AG04449 (cell line): Measurements from ENCODE around the gene ZFYVE19.

ENCODE experiments used
- CTCF ChIA-PET: fragments of 350-600 bp; formaldehyde crosslinking; extraction: SDS; loops from one replicate; lab custom pipeline; 2021; ENCODE audit warnings: antibody characterized with exemption; lab: Yijun Ruan, JAX
- POLR2A ChIA-PET: fragments of 400-600, 350-600 bp; formaldehyde crosslinking; extraction: SDS; loops from one replicate; lab custom pipeline; 2020; ENCODE audit warnings: antibody characterized with exemption, inconsistent platforms; lab: Yijun Ruan, JAX
- DNase-seq: peaks from one replicate; pipeline ENCODE4 v3.0.0-alpha.2; 2010; ENCODE audit warnings: low read depth, low spot score
- H3K4me3 ChIP-seq: 2 replicates; pipeline ENCODE4 v1.5.1; 2011; ENCODE audit warnings: low read depth, mild to moderate bottlenecking, control low read depth, low read length
- CTCF ChIP-seq: IDR thresholded peaks from one replicate; pipeline ENCODE4 v1.5.1; 2011; ENCODE audit warnings: mild to moderate bottlenecking, moderate library complexity, low read length, control low read depth, inconsistent platforms; ENCODE audit not compliant: insufficient read depth; ENCODE audit errors: missing control alignments

ZFYVE19 gene

GRCh38 chr15:40819048-40819447 lies 12.2 kb downstream of the ZFYVE19 start:
- DNase-seq, result no peak
- POLR2A ChIA-PET, result no interaction called here
- no peak overlapping the region for H3K4me3 ChIP-seq
- CTCF ChIA-PET, result interaction anchor here (0.9 to 5.6 kb wide), 2 partner anchors 39 to 75 kb away, joined by 4 to 32 read pairs; partner anchors contain the start of gene VPS18
- TF ChIP-seq CTCF, result no peak

DNA sequence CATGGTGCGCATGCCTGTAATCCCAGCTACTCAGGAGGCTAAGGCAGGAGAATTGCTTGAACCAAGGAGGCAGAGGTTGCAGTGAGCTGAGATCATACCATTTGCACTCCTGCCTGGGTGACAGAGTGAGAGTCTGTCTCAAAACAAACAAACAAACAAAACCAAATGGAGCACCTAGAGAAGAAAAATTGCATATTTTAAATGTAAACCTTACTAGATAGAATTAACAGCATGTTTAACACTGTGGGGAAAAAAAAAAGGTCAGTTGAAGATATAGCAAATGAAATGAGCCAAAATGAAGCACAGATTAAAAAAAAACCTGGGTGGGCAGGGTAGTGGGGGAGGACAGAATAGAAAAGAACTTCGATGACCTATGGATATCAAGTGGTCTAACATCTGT lies 14.3 kb downstream of the ZFYVE19 start:
- ChIA-PET CTCF (interaction anchor here (3.2 kb wide), 1 partner anchor 38 kb away, joined by 12 read pairs; no protein-coding TSS in a partner anchor), POLR2A (no interaction called here)
- TF ChIP-seq CTCF, result no peak
- DNase-seq, result no peak
- H3K4me3 ChIP-seq, result no peak overlapping the region

- TF ChIP-seq CTCF, result no peak
- CTCF ChIA-PET, result interaction anchor here (0.7 to 3.2 kb wide), 3 partner anchors 33 to 35 kb away, joined by 3 to 12 read pairs (median 3); no protein-coding TSS in a partner anchor
- H3K4me3 ChIP-seq, result no peak overlapping the region
- POLR2A ChIA-PET, result no interaction called here
- DNase-seq, result no peak
These were observed 16.9 kb downstream of the ZFYVE19 start for GRCh38 chr15:40823572-40824343.

- no peak overlapping the region for H3K4me3 ChIP-seq
- ChIA-PET CTCF (interaction anchor here (1.4 to 3.3 kb wide), 2 partner anchors 33 kb away, joined by 3 to 15 read pairs; no protein-coding TSS in a partner anchor), POLR2A (no interaction called here)
- DNase-seq, result no peak
- no peak for TF ChIP-seq CTCF
These were observed 19.0 kb downstream of the ZFYVE19 start for GRCh38 chr15:40825661-40826422.

- POLR2A ChIA-PET, result no interaction called here
- no peak overlapping the region for H3K4me3 ChIP-seq
- no peak for DNase-seq
- TF ChIP-seq CTCF, result no peak
- CTCF ChIA-PET, result interaction anchor here (3.3 kb wide), 1 partner anchor 32 kb away, joined by 15 read pairs; no protein-coding TSS in a partner anchor
These were observed 19.7 kb downstream of the ZFYVE19 start for GRCh38 chr15:40826423-40827075.
